ENCODE measurements around the gene NMNAT2.

DNA sequence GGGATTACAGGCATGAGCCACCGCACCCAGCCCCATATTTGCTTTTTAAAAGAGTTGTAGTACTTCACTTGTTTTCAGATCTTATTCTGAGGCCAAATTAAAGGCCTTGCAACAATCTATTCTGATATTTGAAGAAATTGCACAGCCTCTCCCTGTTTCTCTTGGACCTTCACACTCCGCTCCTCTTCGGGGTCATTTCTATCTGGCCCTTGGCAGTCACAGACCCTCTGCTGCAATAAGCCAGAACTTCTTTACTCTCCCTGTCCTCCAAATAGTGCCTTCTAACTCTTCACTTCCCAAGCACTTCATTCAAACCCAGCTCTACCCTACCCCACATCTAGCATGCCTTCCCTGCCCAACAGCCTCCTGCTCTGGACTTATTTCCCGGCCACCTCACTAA lies 121.4 kb downstream of the NMNAT2 start:
- TF ChIP-seq, protein P1, sequence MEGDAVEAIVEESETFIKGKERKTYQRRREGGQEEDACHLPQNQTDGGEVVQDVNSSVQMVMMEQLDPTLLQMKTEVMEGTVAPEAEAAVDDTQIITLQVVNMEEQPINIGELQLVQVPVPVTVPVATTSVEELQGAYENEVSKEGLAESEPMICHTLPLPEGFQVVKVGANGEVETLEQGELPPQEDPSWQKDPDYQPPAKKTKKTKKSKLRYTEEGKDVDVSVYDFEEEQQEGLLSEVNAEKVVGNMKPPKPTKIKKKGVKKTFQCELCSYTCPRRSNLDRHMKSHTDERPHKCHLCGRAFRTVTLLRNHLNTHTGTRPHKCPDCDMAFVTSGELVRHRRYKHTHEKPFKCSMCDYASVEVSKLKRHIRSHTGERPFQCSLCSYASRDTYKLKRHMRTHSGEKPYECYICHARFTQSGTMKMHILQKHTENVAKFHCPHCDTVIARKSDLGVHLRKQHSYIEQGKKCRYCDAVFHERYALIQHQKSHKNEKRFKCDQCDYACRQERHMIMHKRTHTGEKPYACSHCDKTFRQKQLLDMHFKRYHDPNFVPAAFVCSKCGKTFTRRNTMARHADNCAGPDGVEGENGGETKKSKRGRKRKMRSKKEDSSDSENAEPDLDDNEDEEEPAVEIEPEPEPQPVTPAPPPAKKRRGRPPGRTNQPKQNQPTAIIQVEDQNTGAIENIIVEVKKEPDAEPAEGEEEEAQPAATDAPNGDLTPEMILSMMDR (IDR thresholded peaks at IDR 0.05): no peak
- TF ChIP-seq POLR2A (IDR thresholded peaks at IDR 0.05): no peak

Measured in Peyer's patch (tissue), 4 donors.